ENCODE results near the gene SPAG9. TPM values are rescaled to one million over a fixed set of nuclear protein-coding genes. Genes with fewer than 3 reads are reported as not detected.

The SPAG9 gene
- polyA plus RNA-seq, 1 donor from 2014 or later: 6.1 TPM

DNA sequence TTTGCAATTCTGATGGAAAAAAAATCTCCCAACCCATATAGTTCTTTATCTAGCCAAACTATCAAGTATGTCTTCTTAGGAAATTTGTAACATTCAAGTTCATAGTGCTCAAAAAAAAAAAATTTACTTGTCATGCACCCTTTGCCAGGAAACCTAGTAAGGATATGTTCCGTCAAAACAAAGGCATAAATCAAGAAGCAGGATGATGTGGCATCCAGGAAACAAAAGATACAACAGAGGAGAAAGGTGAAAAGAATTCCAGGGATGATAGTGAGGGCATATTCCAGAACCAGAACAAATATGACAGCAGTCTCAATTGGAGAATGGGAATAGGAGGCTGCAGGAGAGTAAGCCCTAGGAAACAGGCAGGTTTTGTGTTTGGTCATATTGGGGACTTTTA is 104.6 kb downstream of the SPAG9 start:
- no peak overlapping the region for H3K27ac Mint-ChIP-seq
- peaks cover 2% of the 10 kb centered on the region for H3K36me3 Mint-ChIP-seq
- no peak overlapping the region for H3K4me3 Mint-ChIP-seq
- no peaks in the 10 kb centered on the region for H3K27me3 Mint-ChIP-seq
- no peaks in the 10 kb centered on the region for H3K9me3 Mint-ChIP-seq
- H3K4me1 Mint-ChIP-seq: peaks cover 0 to 1% (median 0%) of the 10 kb centered on the region in 3 donors

DNA sequence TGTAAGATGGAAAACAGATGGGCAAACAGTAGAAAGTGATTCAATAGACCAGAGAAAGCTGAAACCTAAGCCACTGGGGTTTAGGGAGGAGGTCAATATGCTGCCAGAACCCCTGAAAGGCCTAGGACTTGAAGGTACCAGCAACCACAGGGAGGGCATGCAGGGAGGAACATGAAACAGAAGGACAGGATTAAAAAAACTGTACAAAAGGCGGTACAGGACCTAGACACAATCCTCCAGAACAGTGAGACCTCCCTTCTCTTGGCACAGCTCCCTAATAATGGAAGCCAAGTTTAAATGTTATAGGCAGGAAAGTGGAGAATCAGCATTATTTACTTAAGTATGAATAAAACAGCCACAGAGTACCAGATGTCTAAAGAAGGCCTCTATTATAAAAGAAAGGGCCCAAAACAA is 105.5 kb downstream of the SPAG9 start:
- Mint-ChIP-seq H3K27me3 (no peaks in the 10 kb centered on the region), H3K27ac (no peak overlapping the region), H3K4me3 (no peak overlapping the region), H3K36me3 (peaks cover 2% of the 10 kb centered on the region), H3K9me3 (no peaks in the 10 kb centered on the region), H3K4me1 (peaks cover 0 to 1% (median 0%) of the 10 kb centered on the region in 3 donors)

GRCh38 chr17:51014129-51014528 is 106.5 kb downstream of the SPAG9 start:
- H3K27ac Mint-ChIP-seq: peak overlapping the region in 1 of 3 donors; percentile 7
- H3K4me3 Mint-ChIP-seq: no peak overlapping the region
- no peaks in the 10 kb centered on the region for H3K27me3 Mint-ChIP-seq
- H3K4me1 Mint-ChIP-seq: peaks cover 0 to 1% (median 0%) of the 10 kb centered on the region in 3 donors
- no peaks in the 10 kb centered on the region for H3K9me3 Mint-ChIP-seq
- peaks cover 2% of the 10 kb centered on the region for H3K36me3 Mint-ChIP-seq

- peaks cover 2% of the 10 kb centered on the region for H3K36me3 Mint-ChIP-seq
- H3K4me1 Mint-ChIP-seq: peaks cover 0 to 1% (median 0%) of the 10 kb centered on the region in 3 donors
- H3K27me3 Mint-ChIP-seq: no peaks in the 10 kb centered on the region
- no peak overlapping the region for H3K27ac Mint-ChIP-seq
- H3K9me3 Mint-ChIP-seq: no peaks in the 10 kb centered on the region
- H3K4me3 Mint-ChIP-seq: no peak overlapping the region
These were observed 107.3 kb downstream of the SPAG9 start for GRCh38 chr17:51013322-51013721.

GRCh38 chr17:51012538-51012937 is 108.1 kb downstream of the SPAG9 start:
- no peak overlapping the region for H3K27ac Mint-ChIP-seq

DNA sequence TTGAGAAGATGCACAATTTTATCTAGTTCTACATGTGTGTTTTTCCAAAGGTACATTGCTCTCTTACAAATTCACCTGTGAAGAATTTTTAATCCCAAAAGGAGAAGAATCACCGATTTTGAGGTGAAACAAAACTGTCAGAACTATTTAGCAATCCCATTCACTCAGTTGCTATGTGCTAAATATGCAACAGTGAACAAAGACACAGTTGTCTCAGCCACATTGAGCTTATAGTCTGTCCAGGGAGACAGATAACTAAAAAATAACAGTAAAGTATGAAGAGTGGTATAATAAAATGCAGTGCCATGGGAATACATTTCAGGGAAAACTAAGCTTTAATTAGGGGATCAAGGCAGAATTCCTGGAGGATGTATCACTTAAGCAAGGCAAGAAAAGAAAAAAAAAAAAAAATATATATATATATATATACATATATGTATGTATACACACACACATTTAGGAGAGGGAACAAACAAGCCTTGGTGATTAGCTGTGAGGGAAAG is 110.4 kb downstream of the SPAG9 start:
- Mint-ChIP-seq H3K36me3 (peaks cover 3% of the 10 kb centered on the region), H3K27me3 (no peaks in the 10 kb centered on the region), H3K4me3 (no peak overlapping the region), H3K27ac (no peak overlapping the region), H3K9me3 (no peaks in the 10 kb centered on the region), H3K4me1 (peaks cover 0 to under 1% (median 0%) of the 10 kb centered on the region in 3 donors)

More at GRCh38 chr17:51012538-51012937, 108.1 kb downstream of the SPAG9 start:
- Mint-ChIP-seq H3K9me3 (no peaks in the 10 kb centered on the region), H3K4me1 (peaks cover 0 to 1% (median 0%) of the 10 kb centered on the region in 3 donors), H3K4me3 (no peak overlapping the region), H3K27me3 (no peaks in the 10 kb centered on the region), H3K36me3 (peaks cover 2% of the 10 kb centered on the region)

DNA sequence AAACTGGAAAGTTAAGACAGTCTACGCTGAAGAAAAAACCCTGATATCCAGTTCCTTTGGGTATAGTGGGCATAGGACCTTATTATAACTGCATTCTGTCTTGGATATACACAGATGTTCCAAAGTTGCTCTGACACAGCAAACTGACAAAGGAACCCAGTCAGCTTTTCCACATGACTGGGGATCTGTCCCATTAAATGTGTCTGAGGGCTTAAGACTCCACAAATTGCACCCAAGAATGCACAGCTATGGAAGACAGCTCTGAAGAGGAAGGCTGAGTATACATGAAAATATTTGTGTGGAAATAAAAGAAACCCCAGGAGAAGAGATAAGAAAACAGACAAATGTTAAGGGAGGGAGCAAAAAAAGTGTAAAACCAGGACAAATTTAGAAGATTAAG is 114.1 kb downstream of the SPAG9 start:
- no peak overlapping the region for H3K4me3 Mint-ChIP-seq
- no peaks in the 10 kb centered on the region for H3K4me1 Mint-ChIP-seq
- peaks cover 3% of the 10 kb centered on the region for H3K36me3 Mint-ChIP-seq
- no peak overlapping the region for H3K27ac Mint-ChIP-seq
- no peaks in the 10 kb centered on the region for H3K27me3 Mint-ChIP-seq
- no peaks in the 10 kb centered on the region for H3K9me3 Mint-ChIP-seq

DNA sequence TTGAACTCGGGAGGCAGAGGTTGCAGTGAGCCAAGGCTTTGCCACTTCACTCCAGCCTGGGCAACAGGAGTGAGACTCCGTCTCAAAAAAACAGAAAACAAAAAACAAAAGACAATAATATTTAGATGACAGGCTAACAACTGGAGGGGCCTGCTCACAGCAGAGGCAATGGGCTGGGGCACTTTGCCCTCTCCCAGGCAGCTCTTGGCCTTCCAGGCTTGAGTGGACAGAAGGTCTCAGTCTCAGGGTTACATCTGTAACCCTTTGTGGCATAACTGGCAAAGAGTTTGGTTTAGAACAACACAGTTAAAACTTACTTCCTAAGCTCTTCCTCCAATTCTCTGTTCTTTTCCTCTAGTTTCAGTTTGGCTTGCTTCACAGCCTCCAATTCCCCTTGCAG is 114.9 kb downstream of the SPAG9 start:
- H3K27ac Mint-ChIP-seq: peak overlapping the region in 1 of 3 donors; percentile 43
- peaks cover 0 to 2% (median 0%) of the 10 kb centered on the region in 3 donors for H3K4me1 Mint-ChIP-seq
- no peaks in the 10 kb centered on the region for H3K9me3 Mint-ChIP-seq
- no peak overlapping the region for H3K4me3 Mint-ChIP-seq
- H3K27me3 Mint-ChIP-seq: no peaks in the 10 kb centered on the region
- peaks cover 3% of the 10 kb centered on the region for H3K36me3 Mint-ChIP-seq

GRCh38 chr17:51004249-51004648 is 116.4 kb downstream of the SPAG9 start:
- Mint-ChIP-seq H3K4me1 (peaks cover 0 to 2% (median 0%) of the 10 kb centered on the region in 3 donors), H3K36me3 (peaks cover 3% of the 10 kb centered on the region), H3K27ac (no peak overlapping the region), H3K4me3 (no peak overlapping the region), H3K9me3 (no peaks in the 10 kb centered on the region), H3K27me3 (no peaks in the 10 kb centered on the region)

- no peak overlapping the region for H3K27ac Mint-ChIP-seq
- H3K9me3 Mint-ChIP-seq: no peaks in the 10 kb centered on the region
- H3K4me1 Mint-ChIP-seq: peaks cover 0 to 2% (median 0%) of the 10 kb centered on the region in 3 donors
- H3K4me3 Mint-ChIP-seq: no peak overlapping the region
- H3K36me3 Mint-ChIP-seq: peaks cover 3% of the 10 kb centered on the region
- H3K27me3 Mint-ChIP-seq: no peaks in the 10 kb centered on the region
These were observed 119.6 kb downstream of the SPAG9 start for GRCh38 chr17:51000835-51001638.

DNA sequence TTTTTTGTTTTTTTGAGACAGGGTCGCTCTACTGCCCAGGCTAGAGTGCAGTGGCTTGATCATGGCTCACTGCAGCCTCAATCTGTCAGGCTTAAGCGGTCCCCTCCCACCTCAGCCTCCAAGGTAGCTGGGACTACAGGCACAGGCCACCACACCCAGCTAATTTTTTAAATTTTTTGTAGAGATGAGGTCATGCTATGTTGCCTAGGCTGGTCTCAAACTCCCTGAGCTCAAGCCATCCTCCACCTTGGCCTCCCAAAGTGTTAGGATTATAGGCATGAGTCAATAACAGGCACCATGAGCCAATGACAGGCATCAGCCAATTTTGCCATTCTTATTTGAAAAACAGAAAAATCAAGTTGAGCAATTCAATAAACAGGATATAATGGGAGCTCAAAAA is 125.0 kb downstream of the SPAG9 start:
- Mint-ChIP-seq H3K27ac (no peak overlapping the region), H3K9me3 (no peaks in the 10 kb centered on the region), H3K36me3 (peaks cover 11% of the 10 kb centered on the region), H3K4me1 (no peaks in the 10 kb centered on the region), H3K4me3 (no peak overlapping the region), H3K27me3 (no peaks in the 10 kb centered on the region)

DNA sequence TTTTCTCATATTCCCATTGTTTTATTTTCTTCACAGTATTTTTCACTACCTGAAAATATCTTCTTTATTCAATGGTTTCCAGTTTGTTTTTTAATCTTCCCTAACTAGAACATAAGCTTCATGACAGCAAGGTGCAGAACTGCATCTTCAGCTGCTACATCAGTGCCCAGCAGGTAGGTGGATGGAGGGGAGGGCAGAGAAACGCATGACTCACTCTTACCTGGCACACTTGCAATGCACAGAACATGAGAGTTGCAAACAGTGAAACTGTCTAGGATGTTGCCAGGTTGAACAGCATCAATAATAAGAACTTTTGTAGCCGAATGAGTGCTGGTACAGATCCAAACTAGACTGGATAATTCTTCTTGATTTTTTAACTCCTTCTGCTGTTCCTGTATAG is 127.1 kb downstream of the SPAG9 start:
- H3K27me3 Mint-ChIP-seq: no peaks in the 10 kb centered on the region
- peaks cover 14% of the 10 kb centered on the region for H3K36me3 Mint-ChIP-seq
- H3K4me3 Mint-ChIP-seq: no peak overlapping the region
- no peak overlapping the region for H3K27ac Mint-ChIP-seq
- no peaks in the 10 kb centered on the region for H3K4me1 Mint-ChIP-seq
- no peaks in the 10 kb centered on the region for H3K9me3 Mint-ChIP-seq

- Mint-ChIP-seq H3K27ac (no peak overlapping the region), H3K9me3 (no peaks in the 10 kb centered on the region), H3K4me1 (peaks cover 0 to 2% (median 0%) of the 10 kb centered on the region in 3 donors), H3K36me3 (peaks cover 15% of the 10 kb centered on the region), H3K27me3 (no peaks in the 10 kb centered on the region), H3K4me3 (no peak overlapping the region)
These were observed 131.5 kb downstream of the SPAG9 start for GRCh38 chr17:50989149-50989548.

- H3K9me3 Mint-ChIP-seq: no peaks in the 10 kb centered on the region
- peaks cover 10% of the 10 kb centered on the region for H3K36me3 Mint-ChIP-seq
- H3K4me3 Mint-ChIP-seq: no peak overlapping the region
- peaks cover 0 to 2% (median 0%) of the 10 kb centered on the region in 3 donors for H3K4me1 Mint-ChIP-seq
- no peak overlapping the region for H3K27ac Mint-ChIP-seq
- H3K27me3 Mint-ChIP-seq: no peaks in the 10 kb centered on the region
These were observed 132.2 kb downstream of the SPAG9 start for GRCh38 chr17:50988427-50988826.

- Mint-ChIP-seq H3K4me1 (peaks cover 0 to 2% (median 0%) of the 10 kb centered on the region in 3 donors), H3K27me3 (no peaks in the 10 kb centered on the region), H3K36me3 (peaks cover 9% of the 10 kb centered on the region), H3K9me3 (no peaks in the 10 kb centered on the region), H3K27ac (no peak overlapping the region), H3K4me3 (no peak overlapping the region)
These were observed 133.5 kb downstream of the SPAG9 start for GRCh38 chr17:50986989-50987660.
